SK-N-SH treated with all-trans-retinoic acid at 6 μM for 48 hours (cell line): Measurements from ENCODE around the gene DDX24.

Experiments
- ATAC-seq: fragments of 200-7000 bp; cut with Tn5 transposase; 3 replicates; pipeline ENCODE4 v1.9.1; 2020; ENCODE audit warnings: mild to moderate bottlenecking, moderate library complexity
- ARNTL ChIP-seq: fragments of 450-650 bp; formaldehyde crosslinking; IDR thresholded peaks from 2 replicates; pipeline ENCODE4 v1.5.0; 2020; ENCODE audit warnings: low read depth, mild to moderate bottlenecking, moderate library complexity, borderline replicate concordance
- BACH2 ChIP-seq: fragments of 250-450 bp; sonication (Bioruptor Pico); IDR thresholded peaks from 2 replicates; pipeline ENCODE4 v1.9.0; 2021; ENCODE audit warnings: mild to moderate bottlenecking, borderline replicate concordance
- CSDC2 ChIP-seq: fragments of 250-450 bp; sonication (Bioruptor Pico); IDR thresholded peaks from 2 replicates; pipeline ENCODE4 v1.5.0; 2020; ENCODE audit warnings: mild to moderate bottlenecking, moderate library complexity
- CSRNP3 ChIP-seq: fragments of 250-450 bp; sonication (Bioruptor Pico); IDR thresholded peaks from 2 replicates; pipeline ENCODE4 v1.5.1; 2021; ENCODE audit warnings: mild to moderate bottlenecking, moderate library complexity
- ESRRG ChIP-seq: fragments of 250-450 bp; sonication (Bioruptor Pico); IDR thresholded peaks from 2 replicates; pipeline ENCODE4 v1.6.1; 2021; ENCODE audit warnings: mild to moderate bottlenecking
- ISL1 ChIP-seq: fragments of 250-450 bp; sonication (Bioruptor Pico); IDR thresholded peaks from 2 replicates; pipeline ENCODE4 v2.1.2; 2022; ENCODE audit warnings: mild to moderate bottlenecking, moderate library complexity
- OSR1 ChIP-seq: fragments of 250-450 bp; sonication (Bioruptor Pico); IDR thresholded peaks from 2 replicates; pipeline ENCODE4 v1.8.0; 2022; ENCODE audit warnings: moderate library complexity, mild to moderate bottlenecking, inconsistent platforms
- PPARA ChIP-seq: fragments of 250-450 bp; sonication (Bioruptor Pico); IDR thresholded peaks from 2 replicates; pipeline ENCODE4 v1.5.0; 2020; ENCODE audit warnings: mild to moderate bottlenecking, borderline replicate concordance
- SNAI2 ChIP-seq: fragments of 250-450 bp; sonication (Bioruptor Pico); IDR thresholded peaks from 2 replicates; pipeline ENCODE4 v1.5.0; 2020; ENCODE audit warnings: mild to moderate bottlenecking, moderate library complexity
- TCF4 ChIP-seq: fragments of 250-450 bp; sonication (Bioruptor Pico); IDR thresholded peaks from 2 replicates; pipeline ENCODE4 v1.8.0; 2021; ENCODE audit warnings: mild to moderate bottlenecking, moderate library complexity, borderline replicate concordance
- TOX ChIP-seq: fragments of 250-450 bp; sonication (Bioruptor Pico); IDR thresholded peaks from 2 replicates; pipeline ENCODE4 v1.8.0; 2021; ENCODE audit warnings: mild to moderate bottlenecking, moderate library complexity, borderline replicate concordance
- ZC3H10 ChIP-seq: fragments of 250-450 bp; sonication (Bioruptor Pico); IDR thresholded peaks from 2 replicates; pipeline ENCODE4 v1.5.1; 2021; ENCODE audit warnings: mild to moderate bottlenecking, moderate library complexity
- ZFP30 ChIP-seq: fragments of 450-650 bp; formaldehyde crosslinking; IDR thresholded peaks from 2 replicates; pipeline ENCODE4 v1.5.0; 2022; ENCODE audit warnings: mild to moderate bottlenecking, moderate library complexity
- ZNF565 ChIP-seq: fragments of 450-650 bp; formaldehyde crosslinking; conservative IDR thresholded peaks from 2 replicates; pipeline ENCODE4 v1.5.0; 2020; ENCODE audit warnings: low read depth, mild to moderate bottlenecking, moderate library complexity
- ZNF70 ChIP-seq: fragments of 450-650 bp; formaldehyde crosslinking; IDR thresholded peaks from 2 replicates; pipeline ENCODE4 v1.5.0; 2020; ENCODE audit warnings: mild to moderate bottlenecking, moderate library complexity
- TF ChIP-seq, protein P1 (sequence below): fragments of 250-450 bp; sonication (Bioruptor Pico); IDR thresholded peaks from 2 replicates; pipeline ENCODE4 v1.8.0; 2020; ENCODE audit warnings: mild to moderate bottlenecking, moderate library complexity, borderline replicate concordance
- TF ChIP-seq, protein P2 (sequence below): fragments of 250-450 bp; sonication (Bioruptor Pico); IDR thresholded peaks from 2 replicates; pipeline ENCODE4 v1.5.0; 2020; ENCODE audit warnings: mild to moderate bottlenecking, moderate library complexity
- TF ChIP-seq, protein P3 (sequence below): fragments of 250-450 bp; sonication (Bioruptor Pico); IDR thresholded peaks from 2 replicates; pipeline ENCODE4 v1.5.1; 2020; ENCODE audit warnings: low read depth, mild to moderate bottlenecking, moderate library complexity
- TF ChIP-seq, protein P4 (sequence below): fragments of 250-450 bp; sonication (Bioruptor Pico); IDR thresholded peaks from 2 replicates; pipeline ENCODE4 v1.8.0; 2021; ENCODE audit warnings: low read depth, mild to moderate bottlenecking, moderate library complexity, borderline replicate concordance

The DDX24 gene

GRCh38 chr14:94058128-94058673, 22.8 kb downstream of the DDX24 start (continued):
- TF ChIP-seq, protein P1, sequence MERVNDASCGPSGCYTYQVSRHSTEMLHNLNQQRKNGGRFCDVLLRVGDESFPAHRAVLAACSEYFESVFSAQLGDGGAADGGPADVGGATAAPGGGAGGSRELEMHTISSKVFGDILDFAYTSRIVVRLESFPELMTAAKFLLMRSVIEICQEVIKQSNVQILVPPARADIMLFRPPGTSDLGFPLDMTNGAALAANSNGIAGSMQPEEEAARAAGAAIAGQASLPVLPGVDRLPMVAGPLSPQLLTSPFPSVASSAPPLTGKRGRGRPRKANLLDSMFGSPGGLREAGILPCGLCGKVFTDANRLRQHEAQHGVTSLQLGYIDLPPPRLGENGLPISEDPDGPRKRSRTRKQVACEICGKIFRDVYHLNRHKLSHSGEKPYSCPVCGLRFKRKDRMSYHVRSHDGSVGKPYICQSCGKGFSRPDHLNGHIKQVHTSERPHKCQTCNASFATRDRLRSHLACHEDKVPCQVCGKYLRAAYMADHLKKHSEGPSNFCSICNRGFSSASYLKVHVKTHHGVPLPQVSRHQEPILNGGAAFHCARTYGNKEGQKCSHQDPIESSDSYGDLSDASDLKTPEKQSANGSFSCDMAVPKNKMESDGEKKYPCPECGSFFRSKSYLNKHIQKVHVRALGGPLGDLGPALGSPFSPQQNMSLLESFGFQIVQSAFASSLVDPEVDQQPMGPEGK (CRISPR knock-in tag): no peak
- no peak for TF ChIP-seq ZNF565 (CRISPR knock-in tag)

GRCh38 chr14:94056579-94057308, 24.3 kb downstream of the DDX24 start:
- no peak for TF ChIP-seq BACH2 (CRISPR knock-in tag)
- no peak for TF ChIP-seq CSRNP3
- TF ChIP-seq ARNTL (CRISPR knock-in tag): no peak
- TF ChIP-seq, protein P2, sequence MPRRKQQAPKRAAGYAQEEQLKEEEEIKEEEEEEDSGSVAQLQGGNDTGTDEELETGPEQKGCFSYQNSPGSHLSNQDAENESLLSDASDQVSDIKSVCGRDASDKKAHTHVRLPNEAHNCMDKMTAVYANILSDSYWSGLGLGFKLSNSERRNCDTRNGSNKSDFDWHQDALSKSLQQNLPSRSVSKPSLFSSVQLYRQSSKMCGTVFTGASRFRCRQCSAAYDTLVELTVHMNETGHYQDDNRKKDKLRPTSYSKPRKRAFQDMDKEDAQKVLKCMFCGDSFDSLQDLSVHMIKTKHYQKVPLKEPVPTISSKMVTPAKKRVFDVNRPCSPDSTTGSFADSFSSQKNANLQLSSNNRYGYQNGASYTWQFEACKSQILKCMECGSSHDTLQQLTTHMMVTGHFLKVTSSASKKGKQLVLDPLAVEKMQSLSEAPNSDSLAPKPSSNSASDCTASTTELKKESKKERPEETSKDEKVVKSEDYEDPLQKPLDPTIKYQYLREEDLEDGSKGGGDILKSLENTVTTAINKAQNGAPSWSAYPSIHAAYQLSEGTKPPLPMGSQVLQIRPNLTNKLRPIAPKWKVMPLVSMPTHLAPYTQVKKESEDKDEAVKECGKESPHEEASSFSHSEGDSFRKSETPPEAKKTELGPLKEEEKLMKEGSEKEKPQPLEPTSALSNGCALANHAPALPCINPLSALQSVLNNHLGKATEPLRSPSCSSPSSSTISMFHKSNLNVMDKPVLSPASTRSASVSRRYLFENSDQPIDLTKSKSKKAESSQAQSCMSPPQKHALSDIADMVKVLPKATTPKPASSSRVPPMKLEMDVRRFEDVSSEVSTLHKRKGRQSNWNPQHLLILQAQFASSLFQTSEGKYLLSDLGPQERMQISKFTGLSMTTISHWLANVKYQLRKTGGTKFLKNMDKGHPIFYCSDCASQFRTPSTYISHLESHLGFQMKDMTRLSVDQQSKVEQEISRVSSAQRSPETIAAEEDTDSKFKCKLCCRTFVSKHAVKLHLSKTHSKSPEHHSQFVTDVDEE (CRISPR knock-in tag): no peak
- TF ChIP-seq ZC3H10 (CRISPR knock-in tag): no peak
- no peak for TF ChIP-seq ISL1 (CRISPR knock-in tag)
- TF ChIP-seq SNAI2 (CRISPR knock-in tag): no peak
- TF ChIP-seq TCF4: no peak
- TF ChIP-seq ZNF565 (CRISPR knock-in tag): no peak
- TF ChIP-seq ZFP30 (CRISPR knock-in tag): no peak
- TF ChIP-seq, protein P3, sequence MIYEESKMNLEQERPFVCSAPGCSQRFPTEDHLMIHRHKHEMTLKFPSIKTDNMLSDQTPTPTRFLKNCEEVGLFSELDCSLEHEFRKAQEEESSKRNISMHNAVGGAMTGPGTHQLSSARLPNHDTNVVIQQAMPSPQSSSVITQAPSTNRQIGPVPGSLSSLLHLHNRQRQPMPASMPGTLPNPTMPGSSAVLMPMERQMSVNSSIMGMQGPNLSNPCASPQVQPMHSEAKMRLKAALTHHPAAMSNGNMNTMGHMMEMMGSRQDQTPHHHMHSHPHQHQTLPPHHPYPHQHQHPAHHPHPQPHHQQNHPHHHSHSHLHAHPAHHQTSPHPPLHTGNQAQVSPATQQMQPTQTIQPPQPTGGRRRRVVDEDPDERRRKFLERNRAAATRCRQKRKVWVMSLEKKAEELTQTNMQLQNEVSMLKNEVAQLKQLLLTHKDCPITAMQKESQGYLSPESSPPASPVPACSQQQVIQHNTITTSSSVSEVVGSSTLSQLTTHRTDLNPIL (CRISPR knock-in tag): no peak
- no peak for TF ChIP-seq CSDC2
- no peak for TF ChIP-seq TOX (CRISPR knock-in tag)
- TF ChIP-seq, protein P4, sequence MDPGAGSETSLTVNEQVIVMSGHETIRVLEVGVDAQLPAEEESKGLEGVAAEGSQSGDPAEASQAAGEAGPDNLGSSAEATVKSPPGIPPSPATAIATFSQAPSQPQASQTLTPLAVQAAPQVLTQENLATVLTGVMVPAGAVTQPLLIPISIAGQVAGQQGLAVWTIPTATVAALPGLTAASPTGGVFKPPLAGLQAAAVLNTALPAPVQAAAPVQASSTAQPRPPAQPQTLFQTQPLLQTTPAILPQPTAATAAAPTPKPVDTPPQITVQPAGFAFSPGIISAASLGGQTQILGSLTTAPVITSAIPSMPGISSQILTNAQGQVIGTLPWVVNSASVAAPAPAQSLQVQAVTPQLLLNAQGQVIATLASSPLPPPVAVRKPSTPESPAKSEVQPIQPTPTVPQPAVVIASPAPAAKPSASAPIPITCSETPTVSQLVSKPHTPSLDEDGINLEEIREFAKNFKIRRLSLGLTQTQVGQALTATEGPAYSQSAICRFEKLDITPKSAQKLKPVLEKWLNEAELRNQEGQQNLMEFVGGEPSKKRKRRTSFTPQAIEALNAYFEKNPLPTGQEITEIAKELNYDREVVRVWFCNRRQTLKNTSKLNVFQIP: no peak
- TF ChIP-seq, protein P1 (CRISPR knock-in tag): no peak
- no peak for TF ChIP-seq ZNF70 (CRISPR knock-in tag)
- no peak for TF ChIP-seq PPARA (CRISPR knock-in tag)
- TF ChIP-seq ESRRG (CRISPR knock-in tag): no peak
- no peak for TF ChIP-seq OSR1 (CRISPR knock-in tag)
- ATAC-seq: no peak
